CD4-positive, alpha-beta T cell treated with Interleukin-2 at 100 ng/mL for 4 hours (primary cell): Measurements from ENCODE around the gene TXNDC12.

ENCODE experiments used
- DNase-seq: peaks from one replicate; pipeline ENCODE4 v3.0.0-alpha.2; 2020; ENCODE audit warnings: low spot score

The TXNDC12 gene

GRCh38 chr1:51997974-51998382, 57.0 kb downstream of the TXNDC12 start:
- DNase-seq: no peak

GRCh38 chr1:51990478-51990965, 64.5 kb downstream of the TXNDC12 start, which contains the start of gene RAB3B:
RAB3B (minus strand) TSS chr1:51990700; CDS start chr1:51977117, 13,583 bp downstream.
- DNase-seq: peak; percentile 82

- DNase-seq: no peak
Observed at GRCh38 chr1:51989582-51990477, 65.2 kb downstream of the TXNDC12 start.

- DNase-seq: no peak
Observed at GRCh38 chr1:51988254-51988653, 66.7 kb downstream of the TXNDC12 start.

- no peak for DNase-seq
Observed at GRCh38 chr1:51986718-51987117, 68.3 kb downstream of the TXNDC12 start.

- no peak for DNase-seq
Observed at GRCh38 chr1:51982161-51982560, 72.8 kb downstream of the TXNDC12 start.

- DNase-seq: no peak
Observed at GRCh38 chr1:51981555-51981954, 73.4 kb downstream of the TXNDC12 start.

GRCh38 chr1:51978099-51978498, 76.9 kb downstream of the TXNDC12 start:
- no peak for DNase-seq

GRCh38 chr1:51976846-51977602, 78.0 kb downstream of the TXNDC12 start:
- DNase-seq: no peak

- DNase-seq: no peak
Observed at GRCh38 chr1:51973587-51974474, 81.2 kb downstream of the TXNDC12 start.
